HG02852 (cell line): ENCODE data around the gene MREG.

Source experiments
- ATAC-seq: cut with Tn5 transposase; IDR thresholded peaks from one replicate; pipeline ENCODE4 v1.9.1; 2021; ENCODE audit warnings: mild to moderate bottlenecking, moderate library complexity; ENCODE audit not compliant: unreplicated experiment

Gene MREG

DNA sequence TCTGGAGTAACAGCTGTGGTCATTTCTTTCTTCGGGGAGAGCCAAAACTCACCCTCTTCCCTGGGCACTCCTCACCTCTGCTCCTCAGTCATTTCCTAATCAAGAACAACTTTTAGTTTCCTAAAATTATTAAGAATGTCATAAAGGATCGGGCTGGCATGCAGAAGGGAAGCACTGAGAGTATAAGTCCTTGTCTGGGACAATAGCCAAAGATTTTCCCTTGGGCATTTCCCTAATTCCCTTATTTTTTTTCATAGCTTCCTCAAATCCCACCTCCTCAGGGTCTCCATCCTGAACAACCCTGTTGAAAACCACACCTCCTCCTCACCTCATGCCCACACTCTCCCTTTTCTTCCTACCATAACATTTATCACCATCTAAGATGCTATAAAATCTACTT is 115.0 kb downstream of the MREG start:
- no peak for ATAC-seq

DNA sequence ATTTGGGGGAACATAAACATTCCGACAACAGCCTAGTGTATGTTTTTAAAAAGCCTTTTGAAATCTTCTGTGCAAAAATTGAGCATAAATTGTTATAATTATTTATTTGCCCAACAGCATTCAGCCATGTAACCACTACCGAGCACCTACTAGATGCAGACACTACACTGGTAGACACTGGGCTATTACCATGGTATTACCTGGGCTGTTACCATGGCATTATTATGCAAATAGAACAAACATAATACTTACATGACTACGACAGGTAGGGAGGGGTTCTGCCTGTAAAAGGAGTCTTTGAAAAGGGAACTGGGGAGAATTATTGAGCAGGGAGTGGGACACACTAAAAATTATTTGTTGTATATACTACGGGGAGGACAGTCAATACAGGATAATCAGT is 116.4 kb downstream of the MREG start:
- no peak for ATAC-seq

GRCh38 chr2:215895330-215895729 is 118.0 kb downstream of the MREG start:
- ATAC-seq = no peak
